SH-SY5Y (cell line): ENCODE results near the gene TNFAIP8L2.

Experiments
- GATA2 ChIP-seq: IDR thresholded peaks from 2 replicates; pipeline ENCODE4 v1.6.1; 2011; ENCODE audit warnings: mild to moderate bottlenecking, low read depth, low read length
- GATA3 ChIP-seq: IDR thresholded peaks from 2 replicates; pipeline ENCODE4 v1.6.1; 2011; ENCODE audit warnings: low read depth, mild to moderate bottlenecking, low read length, moderate library complexity

TNFAIP8L2 gene

DNA sequence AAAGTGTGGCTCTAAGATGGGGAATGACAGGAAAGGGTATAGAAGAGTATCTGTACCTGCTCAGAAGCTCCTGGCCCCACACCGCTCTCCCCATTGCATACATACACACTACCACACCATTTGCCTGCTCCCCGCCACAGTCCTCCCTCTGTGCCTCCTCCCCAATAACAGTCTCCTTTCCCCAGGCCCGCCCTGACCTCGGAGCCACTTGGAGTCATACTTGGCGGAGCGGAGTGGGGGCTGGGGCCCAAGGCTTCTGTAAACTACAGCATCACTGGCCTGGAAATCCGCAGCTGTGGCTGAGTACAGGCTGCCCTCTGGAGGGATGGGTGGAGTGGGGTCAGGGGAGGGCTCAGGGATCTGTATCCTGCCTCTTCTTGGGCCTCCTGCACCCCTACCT lies 18.7 kb upstream of the TNFAIP8L2 start:
- TF ChIP-seq GATA3: no peak
- no peak for TF ChIP-seq GATA2

DNA sequence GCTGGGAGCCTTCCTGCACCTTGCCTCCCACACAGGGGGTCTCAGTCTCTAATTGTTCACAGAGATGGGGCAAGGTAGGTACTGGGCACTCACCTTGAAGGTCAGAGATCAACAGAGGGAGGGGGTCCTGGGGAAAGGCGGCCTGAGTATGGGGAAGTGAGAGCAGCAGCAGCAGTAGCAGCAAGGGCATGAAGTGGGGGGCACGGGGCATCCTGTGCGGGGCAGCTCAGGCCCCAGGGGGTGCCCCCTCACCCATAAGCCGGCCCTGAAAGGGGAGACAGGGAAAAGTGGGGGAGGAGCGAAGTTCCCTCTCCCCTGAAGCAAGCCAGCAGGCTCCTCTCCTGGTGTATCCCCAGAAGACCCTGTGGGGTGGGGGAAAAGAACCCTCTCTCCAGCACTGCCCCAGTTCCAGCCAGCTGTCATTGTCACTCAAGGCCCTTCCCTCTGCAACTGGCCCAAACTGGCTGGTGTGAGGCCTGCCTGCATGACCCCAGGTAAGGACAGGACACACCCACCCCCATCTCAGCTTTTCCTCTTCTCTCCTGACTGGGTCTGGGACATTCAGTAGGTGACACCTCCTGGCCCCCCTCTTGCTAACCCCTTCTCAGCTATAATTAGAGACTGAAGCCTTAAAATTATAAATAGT lies 13.9 kb upstream of the TNFAIP8L2 start:
- no peak for TF ChIP-seq GATA2
- TF ChIP-seq GATA3: no peak

- TF ChIP-seq GATA3 (no peak), GATA2 (no peak)
Measured at GRCh38 chr1:151143057-151143435, 13.4 kb upstream of the TNFAIP8L2 start.

DNA sequence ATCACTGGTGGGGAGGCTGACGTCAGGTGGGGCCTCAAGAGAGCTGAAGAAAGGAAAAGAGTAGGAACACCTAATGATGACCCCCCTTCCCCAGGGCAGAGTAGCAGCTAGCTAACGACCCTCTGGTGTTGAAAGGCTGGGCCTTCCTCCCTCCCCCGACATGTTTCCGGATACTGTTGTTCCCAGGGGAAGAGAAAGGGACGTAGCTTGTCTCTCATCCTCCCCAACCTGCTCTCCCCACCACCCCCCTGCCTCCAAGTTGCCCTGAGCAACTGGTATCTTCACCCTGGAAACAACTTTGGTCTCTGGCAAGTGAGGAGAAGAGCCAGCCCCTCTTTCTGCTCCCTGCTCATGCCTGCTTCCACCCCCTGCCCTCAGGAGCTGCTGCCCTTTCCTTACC lies 12.5 kb upstream of the TNFAIP8L2 start:
- no peak for TF ChIP-seq GATA2
- no peak for TF ChIP-seq GATA3

DNA sequence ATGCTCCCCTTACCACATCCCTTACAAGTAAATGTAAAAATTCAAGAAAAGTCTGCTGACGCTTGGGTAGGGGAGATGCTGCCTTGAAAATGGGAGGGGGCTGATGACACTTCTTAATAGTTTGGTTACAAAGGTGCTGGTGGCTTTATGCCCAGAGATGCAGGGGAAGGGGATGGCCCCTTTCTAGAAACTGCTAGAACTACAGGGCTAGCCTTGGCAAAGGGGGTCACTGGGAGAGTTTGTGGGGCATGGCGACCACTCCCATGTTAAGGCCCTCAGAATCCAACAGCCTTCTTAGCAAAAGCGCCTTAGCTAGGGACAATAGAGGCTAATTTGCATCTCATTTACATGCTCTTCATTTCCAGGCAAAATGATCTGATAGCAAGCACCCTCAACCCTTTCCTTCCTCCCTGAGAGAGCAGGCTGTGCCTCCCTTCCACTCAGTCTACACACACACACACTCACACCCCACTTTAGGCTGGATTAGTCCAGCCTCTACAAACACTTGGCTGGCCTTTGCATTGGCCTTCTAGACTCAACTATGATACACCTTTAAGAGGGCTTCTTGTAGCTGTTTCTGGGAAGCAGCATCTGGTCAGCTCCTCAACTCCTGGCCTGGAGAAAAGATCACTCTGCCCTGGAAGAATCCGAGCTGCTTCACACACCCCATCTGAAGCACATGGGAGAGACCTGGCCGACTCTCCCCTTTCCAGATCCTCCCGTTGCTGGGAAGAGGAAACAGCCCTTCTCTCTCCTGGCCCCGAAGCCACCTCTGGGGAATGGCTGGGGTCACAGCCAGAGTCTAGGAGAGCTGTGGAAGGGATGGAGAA lies 11.8 kb upstream of the TNFAIP8L2 start:
- TF ChIP-seq GATA3 (no peak), GATA2 (no peak)

GRCh38 chr1:151145304-151146071 lies 11.0 kb upstream of the TNFAIP8L2 start:
- TF ChIP-seq GATA3: no peak
- no peak for TF ChIP-seq GATA2

- no peak for TF ChIP-seq GATA3
- no peak for TF ChIP-seq GATA2
Measured at GRCh38 chr1:151146072-151146411, 10.4 kb upstream of the TNFAIP8L2 start.

DNA sequence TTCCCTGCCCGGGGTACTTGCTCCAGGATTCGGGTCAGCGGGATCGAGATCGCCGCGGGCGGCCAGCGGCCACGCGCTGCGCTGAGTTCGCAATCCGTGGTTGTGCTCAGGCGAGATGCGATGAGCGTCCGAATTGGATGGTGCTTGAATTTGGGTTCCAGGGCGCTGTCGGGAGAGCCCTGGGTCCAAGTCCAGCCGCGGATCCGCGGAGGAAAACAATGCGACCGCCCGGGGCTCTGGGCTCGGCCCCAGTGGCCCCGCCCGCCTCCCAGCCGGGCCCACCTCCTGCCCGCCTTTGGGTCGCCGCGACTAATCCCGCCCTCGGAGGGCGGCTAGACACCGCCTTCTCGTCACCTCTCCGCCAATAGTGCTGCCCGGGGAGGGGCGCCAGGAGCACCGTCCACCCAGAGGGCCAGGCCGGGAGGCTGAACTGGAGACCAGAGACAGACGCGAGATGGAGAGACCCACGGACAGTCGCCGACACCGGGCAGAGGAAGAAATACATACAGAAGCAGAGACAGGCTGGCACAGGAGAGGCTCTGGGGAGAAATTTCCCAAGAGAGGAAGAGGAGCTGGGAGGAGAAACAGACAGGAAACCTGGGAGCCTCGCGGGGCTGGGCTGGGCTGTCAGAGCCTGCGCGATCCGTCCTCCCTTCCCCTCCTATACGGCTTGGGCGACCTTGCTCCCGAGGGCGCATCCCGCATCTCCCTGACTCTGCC lies 9.9 kb upstream of the TNFAIP8L2 start, which contains the start of gene SEMA6C:
TSS of gene SEMA6C (minus strand) at position 220 of the 720 bp plus-strand sequence. CDS start 4,010 bp downstream, outside the sequence.
- TF ChIP-seq GATA2 (no peak), GATA3 (no peak)

GRCh38 chr1:151147132-151147503 lies 9.3 kb upstream of the TNFAIP8L2 start:
- TF ChIP-seq GATA2: no peak
- no peak for TF ChIP-seq GATA3

DNA sequence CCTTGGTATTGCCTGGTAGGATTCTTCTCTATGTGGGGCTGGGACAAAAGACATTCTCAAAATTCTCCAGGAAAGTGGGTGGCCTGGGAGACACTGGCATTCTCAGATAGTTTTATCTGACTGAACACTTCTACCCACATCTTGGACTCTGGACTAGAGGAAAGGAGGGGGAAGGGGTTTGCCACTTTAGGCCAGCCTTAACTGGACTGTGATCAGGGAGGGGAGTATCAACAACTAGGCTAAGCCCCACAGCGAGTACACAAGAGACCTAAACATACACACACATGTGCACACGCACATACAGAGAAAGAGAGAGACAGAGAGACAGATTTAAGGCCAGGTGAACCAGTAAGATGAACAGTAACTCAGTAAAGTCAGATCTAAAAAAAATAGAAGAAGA lies 8.8 kb upstream of the TNFAIP8L2 start:
- TF ChIP-seq GATA2: no peak
- TF ChIP-seq GATA3: no peak

DNA sequence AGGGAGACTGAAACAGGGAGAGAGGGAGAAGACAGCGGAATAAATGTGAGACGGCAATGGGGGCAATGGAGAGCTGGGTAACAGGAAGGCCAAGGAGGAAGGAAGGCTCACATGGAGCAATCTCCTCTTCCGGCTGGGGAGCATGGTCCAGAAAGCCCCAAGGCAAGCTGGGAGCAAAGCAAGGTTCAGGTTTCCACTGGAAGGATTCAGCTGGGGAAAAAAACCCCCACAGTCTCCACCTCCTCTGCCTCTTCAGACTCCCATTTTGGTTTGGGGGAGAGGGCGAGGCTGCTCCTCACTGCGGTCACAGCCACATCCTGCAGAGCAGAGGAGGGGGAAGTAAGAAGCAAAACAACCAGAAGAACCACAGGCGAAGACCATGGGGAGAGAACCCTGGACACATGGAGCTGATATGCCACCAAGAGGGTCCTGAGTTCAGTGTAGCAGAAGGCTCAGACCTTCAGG lies 650 bp downstream of the TNFAIP8L2 start:
- no peak for TF ChIP-seq GATA2
- no peak for TF ChIP-seq GATA3

GRCh38 chr1:151158326-151158725 lies 1.9 kb downstream of the TNFAIP8L2 start:
- TF ChIP-seq GATA3: no peak
- TF ChIP-seq GATA2: no peak

- no peak for TF ChIP-seq GATA2
- TF ChIP-seq GATA3: no peak
Measured at GRCh38 chr1:151158751-151159251, 2.4 kb downstream of the TNFAIP8L2 start.

- TF ChIP-seq GATA2: no peak
- TF ChIP-seq GATA3: no peak
Measured at GRCh38 chr1:151159373-151159772, 2.9 kb downstream of the TNFAIP8L2 start.
